Myocyte (in vitro differentiated cells): ENCODE results near the gene PRDM7. TPM values are rescaled to one million over a fixed set of nuclear protein-coding genes. Genes with fewer than 3 reads are reported as not detected.
"Not testable (repeated sequence)": the region's sequence is repeated elsewhere in the genome, so short reads cannot be mapped to it uniquely, and the experiment has no call there.

Experiments used
- DNase-seq: peaks from one replicate; pipeline ENCODE4 v3.0.0-alpha.2; 2012; ENCODE audit warnings: low read depth
- total RNA-seq: library from RNA; depleted of rRNA; stranded (reverse); fragments of >200 nt; gene quantifications from 2 replicates; pipeline ENCODE4 v1.2.3, GENCODE V29; 2014

The PRDM7 gene
- total RNA-seq, 1 donor from 2014 or later, result not detected

- no peak for DNase-seq
Measured at GRCh38 chr16:90015586-90016338, 61.4 kb downstream of the PRDM7 start.

DNA sequence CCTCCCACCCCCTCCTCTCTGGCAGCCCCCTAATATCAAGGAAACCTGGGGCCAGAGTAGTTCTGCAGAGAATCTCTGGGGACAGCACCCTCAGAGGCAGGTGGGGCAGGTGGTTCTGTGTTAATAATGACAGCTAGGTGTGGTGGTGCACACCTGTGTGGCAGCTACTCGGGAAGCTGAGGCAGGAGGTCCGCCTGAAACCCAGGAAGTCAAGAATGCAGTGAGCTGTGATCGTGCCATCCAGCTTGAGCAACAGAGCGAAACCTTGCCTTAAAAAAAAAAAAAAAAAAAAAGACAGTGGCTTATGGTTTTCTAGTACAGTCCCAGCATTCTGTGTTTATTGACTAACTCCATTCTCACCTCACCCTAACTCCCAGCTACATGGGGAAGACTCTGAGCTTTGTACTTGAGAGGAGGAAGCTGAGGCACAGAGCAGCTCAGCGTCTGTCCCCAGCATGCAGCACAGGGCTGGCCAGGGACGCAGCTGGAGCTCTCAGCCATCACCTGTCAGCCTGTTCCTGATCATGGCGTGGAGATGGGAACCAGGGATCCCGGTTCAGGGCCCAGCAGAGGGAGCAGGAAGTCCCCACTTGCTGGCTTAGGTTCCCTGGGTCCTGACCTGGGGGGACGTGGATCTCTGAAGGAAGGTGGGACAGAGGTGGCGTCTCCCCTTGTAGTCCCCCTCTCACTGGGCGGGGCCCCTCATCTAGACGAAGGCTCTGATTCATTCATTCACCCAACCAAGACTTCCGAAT lies 64.0 kb downstream of the PRDM7 start:
- DNase-seq, result no peak

DNA sequence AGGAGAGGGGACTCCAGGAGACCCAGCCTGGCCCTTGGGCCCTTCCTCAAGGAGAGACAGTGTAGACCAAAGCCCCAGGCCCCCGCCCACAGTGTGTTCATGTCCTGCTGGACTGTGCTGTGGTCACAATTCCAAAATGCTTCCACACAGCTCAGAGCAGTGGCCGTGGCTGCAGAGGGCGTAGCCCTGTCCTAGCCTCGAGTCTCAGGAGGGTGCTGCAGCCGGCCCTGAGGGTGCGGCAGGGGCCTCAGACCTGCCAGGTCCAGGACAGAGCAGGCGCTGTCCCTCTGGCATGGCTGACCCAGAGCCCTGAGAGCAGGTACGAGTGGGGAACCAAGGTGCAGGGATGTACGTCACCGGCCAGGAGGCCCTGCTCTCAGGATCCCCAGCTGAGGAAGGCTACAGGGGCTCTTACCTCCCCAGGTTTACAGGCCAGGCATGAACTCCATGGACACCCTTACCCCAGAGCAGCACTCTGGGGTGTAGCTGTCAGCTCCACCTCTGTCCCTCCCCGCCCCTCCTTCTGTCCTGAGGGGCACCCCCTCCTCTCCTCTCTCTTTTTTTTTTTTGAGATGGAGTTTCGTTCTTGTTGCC lies 65.1 kb downstream of the PRDM7 start:
- no peak for DNase-seq

DNA sequence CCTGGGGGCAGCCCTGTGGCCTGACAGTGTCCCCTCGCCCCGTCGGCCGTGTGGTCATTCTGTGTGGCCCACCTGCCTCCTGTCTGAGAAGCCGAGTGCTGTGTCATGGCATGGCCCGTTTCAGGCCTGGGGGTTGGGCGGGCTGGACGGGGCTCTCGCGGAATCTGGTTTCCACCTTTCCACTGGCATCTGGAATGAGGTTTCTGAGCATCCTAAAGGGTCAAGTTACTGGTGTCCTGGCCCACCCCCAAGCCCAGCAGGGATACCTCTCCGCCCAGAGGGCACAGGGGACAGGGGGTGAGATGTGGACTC lies 65.7 kb downstream of the PRDM7 start:
- peak; percentile 77 for DNase-seq

DNA sequence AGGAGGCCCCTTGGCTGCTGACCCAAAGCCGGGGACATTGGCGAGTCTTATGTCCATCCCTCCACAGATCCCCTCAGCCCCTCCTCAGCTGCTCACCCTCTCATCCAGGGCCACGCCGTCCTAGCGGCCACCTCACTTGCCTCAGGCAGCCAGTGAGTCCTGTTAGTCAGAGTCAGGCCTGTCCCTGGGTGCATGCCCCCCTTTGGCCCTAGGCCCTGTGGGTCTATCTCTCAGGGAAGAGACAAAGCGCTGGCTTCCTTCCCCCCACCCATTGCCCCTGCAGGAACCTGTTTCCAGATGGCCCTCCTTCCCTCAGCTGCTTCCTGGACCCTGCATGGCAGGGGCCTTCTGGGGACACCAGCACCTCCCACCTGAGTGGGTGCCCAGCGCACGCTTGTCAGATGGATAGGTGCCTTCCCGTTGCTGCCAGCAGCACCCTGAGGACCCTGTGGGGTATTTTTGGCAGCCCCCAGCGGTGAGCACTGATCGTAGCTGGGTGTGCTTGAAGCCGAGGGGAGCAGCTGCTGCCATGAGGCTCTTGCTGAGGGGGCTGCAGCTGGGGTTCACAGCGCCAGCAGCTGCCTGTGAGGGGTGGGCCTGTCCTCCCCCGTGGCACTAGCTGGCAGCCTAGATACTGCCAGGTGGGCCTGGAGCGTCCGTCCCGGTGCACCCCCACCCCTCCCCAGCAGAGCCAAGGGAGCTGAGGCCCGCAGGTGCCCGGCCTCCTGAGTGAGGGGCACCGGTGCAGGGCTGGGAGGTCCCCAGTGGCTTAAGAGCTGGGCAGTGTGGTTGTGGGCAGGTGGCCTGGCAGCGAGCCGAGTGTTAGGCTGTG lies 66.2 kb downstream of the PRDM7 start:
- no peak for DNase-seq

DNA sequence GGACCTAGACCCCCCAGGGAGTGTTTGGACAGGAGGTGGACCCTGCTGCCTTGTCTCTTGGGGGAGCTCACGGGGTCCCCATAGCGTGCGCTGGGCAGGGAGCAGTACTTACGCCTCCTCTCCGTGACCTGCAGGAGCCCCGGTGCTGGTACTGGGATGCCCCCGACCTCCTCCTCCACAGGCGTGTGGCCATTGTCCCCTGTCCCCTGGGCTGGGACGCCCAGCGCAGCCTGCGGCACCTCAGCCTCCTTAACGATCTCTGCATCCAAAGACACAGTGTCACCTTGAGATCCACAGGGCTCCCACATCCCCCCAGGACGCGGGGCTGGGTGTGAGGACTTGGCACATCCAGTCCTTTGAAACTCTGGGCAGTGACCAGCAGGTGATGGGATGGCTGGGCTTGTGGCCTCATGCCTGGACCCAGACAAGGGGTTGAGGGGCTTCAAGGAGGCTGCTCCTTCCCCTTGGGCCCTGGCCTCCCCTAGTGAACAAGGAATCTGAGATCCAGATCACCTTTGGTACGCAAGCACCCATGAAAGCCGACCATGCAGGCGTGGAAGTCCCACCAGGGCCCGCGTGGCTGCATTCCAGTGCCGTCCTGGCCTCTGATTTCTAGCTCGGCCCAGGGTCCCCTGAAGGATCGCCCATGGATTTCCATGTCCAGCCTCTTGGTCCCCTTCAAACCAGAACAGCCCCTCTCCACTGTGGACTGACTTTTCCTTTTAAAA lies 67.8 kb downstream of the PRDM7 start:
- no peak for DNase-seq

- DNase-seq, result no peak
Measured at GRCh38 chr16:90008708-90009145, 68.4 kb downstream of the PRDM7 start.

DNA sequence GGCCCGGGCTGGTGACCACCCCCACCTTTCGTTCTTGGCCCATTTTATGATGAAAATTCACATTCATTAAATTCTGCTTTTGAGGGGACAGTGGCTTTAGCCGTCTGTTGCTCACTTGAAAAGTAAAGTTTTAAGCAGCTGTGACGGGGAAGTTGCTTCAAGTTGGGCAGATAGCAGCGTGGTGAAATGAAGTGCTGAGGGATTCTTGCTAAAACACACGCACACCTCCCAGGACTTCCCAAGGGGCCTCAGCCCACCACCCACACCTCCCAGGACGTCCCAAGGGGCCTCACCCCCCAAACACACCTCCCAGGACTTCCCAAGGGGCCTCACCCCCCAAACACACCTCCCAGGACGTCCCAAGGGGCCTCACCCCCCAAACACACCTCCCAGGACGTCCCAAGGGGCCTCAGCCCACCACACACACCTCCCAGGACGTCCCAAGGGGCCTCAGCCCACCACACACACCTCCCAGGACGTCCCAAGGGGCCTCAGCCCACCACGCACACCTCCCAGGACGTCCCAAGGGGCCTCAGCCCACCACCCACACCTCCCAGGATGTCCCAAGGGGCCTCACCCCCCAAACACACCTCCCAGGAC lies 69.4 kb downstream of the PRDM7 start:
- not testable (repeated sequence) for DNase-seq

DNA sequence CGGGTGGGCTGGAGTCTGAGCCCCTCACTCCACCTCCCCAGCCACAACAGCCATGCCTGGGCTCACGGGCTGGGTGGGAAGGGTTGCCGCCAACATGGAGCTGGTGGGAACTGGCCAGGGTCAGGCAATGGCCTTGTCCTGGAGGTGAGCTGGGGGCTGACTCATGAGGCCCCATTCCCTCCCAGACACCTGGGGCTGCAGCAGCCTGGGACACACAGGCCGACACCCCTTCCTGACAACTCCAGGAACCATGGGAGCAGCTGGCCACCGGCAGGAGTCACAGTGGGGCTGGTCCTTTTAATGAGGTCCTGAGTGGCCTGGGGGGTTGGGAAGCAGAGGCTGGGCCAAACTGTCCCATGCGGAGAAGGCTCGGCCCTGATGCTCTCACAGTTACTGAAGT lies 70.1 kb downstream of the PRDM7 start:
- no peak for DNase-seq

Other genes with a start within 250 kb of the PRDM7 start
- 2.3 and 2.4 TPM in 2 replicates for gene SPIRE2, start 248.9 kb downstream of the PRDM7 start, total RNA-seq
- 169 and 183 TPM in 2 replicates for gene TCF25, start 203.7 kb downstream of the PRDM7 start, total RNA-seq
- gene MC1R, start 158.5 kb downstream of the PRDM7 start, total RNA-seq, result 3.1 and 4.4 TPM in 2 replicates
- 152 and 164 TPM in 2 replicates for gene TUBB3, start 154.0 kb downstream of the PRDM7 start, total RNA-seq
- 92.0 and 94.7 TPM in 2 replicates for gene DEF8, start 128.6 kb downstream of the PRDM7 start, total RNA-seq
- 56.5 and 66.6 TPM in 2 replicates for gene DBNDD1, start 57.9 kb downstream of the PRDM7 start, total RNA-seq